NB4 (cell line): ENCODE measurements around the gene GNB5.

Experiments
- CTCF ChIP-seq: IDR thresholded peaks from one replicate; pipeline ENCODE4 v1.5.1; 2012; ENCODE audit warnings: low read depth, low read length
- MYC ChIP-seq: IDR thresholded peaks from 2 replicates; pipeline ENCODE4 v1.6.1; 2011; ENCODE audit warnings: low read depth, low read length
- POLR2A ChIP-seq: IDR thresholded peaks from 2 replicates; pipeline ENCODE4 v1.6.1; 2011; ENCODE audit warnings: mild to moderate bottlenecking; ENCODE audit not compliant: insufficient read length; ENCODE audit errors: extremely low read depth

GRCh38 chr15:52133510-52134220, 57.5 kb downstream of the GNB5 start:
- TF ChIP-seq POLR2A, result no peak
- no peak for TF ChIP-seq CTCF
- no peak for TF ChIP-seq MYC
